DOHH2 (cell line): ENCODE measurements around the gene ANKRD65.

Experiments used
- EZH2phosphoT487 ChIP-seq: fragments of 200-600 bp; sonication (generic); IDR thresholded peaks from 2 replicates; pipeline ENCODE4 v1.6.1; 2017; ENCODE audit warnings: borderline replicate concordance, mild to moderate bottlenecking, antibody characterized with exemption, low read length, moderate library complexity, mixed read lengths
- TF ChIP-seq, protein P1 (sequence below): fragments of 200-600 bp; sonication (generic); IDR thresholded peaks from one replicate; pipeline ENCODE4 v1.5.1; 2014; ENCODE audit warnings: antibody characterized with exemption, mild to moderate bottlenecking, low read depth, low read length; ENCODE audit not compliant: poor library complexity, severe bottlenecking

DNA sequence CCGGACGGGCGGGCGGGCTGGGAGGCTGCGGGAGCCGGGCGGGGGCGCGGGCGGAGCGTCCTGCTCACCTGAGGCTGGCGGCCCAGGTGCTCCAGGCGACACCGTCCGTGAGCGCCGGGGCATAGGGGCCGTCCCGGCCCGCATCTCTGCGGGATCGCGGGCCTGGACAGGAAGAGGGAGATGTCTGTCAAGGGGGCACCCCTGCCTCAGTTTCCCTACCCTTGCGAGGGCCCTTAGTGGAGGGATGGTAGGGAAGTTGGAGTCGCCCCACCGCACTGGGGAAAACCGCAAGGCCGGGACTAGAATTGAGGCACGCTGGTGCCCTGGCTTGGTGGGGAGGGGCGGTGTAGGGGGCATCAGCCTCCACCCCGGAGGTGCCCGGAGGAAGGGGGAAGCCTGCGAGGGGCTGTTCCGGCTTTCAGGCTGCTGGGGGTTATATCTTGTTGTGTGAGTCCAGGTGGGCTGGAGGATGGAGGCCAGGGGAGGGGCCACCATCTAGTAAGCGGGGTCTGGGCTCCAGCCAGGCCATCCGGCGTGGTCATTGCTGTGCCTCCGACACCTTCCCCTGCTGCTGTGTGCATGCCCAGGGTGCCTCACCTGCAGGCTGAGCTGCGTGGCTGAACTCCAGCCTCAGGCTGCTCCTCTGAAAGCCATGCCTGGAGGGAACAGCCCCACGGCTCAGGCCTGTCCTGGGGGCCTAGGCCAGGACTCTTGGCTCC lies 15.0 kb upstream of the ANKRD65 start:
- TF ChIP-seq EZH2phosphoT487: no peak
- TF ChIP-seq, protein P1, sequence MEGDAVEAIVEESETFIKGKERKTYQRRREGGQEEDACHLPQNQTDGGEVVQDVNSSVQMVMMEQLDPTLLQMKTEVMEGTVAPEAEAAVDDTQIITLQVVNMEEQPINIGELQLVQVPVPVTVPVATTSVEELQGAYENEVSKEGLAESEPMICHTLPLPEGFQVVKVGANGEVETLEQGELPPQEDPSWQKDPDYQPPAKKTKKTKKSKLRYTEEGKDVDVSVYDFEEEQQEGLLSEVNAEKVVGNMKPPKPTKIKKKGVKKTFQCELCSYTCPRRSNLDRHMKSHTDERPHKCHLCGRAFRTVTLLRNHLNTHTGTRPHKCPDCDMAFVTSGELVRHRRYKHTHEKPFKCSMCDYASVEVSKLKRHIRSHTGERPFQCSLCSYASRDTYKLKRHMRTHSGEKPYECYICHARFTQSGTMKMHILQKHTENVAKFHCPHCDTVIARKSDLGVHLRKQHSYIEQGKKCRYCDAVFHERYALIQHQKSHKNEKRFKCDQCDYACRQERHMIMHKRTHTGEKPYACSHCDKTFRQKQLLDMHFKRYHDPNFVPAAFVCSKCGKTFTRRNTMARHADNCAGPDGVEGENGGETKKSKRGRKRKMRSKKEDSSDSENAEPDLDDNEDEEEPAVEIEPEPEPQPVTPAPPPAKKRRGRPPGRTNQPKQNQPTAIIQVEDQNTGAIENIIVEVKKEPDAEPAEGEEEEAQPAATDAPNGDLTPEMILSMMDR: no peak
